Measurements from ENCODE around the gene PLA1A. TPM values are rescaled to one million over a fixed set of nuclear protein-coding genes. Genes with fewer than 3 reads are reported as not detected.

The PLA1A gene
- total and polyA plus RNA-seq, 10 of the 15 experiments (the other 5 are each of a cell fraction or from before 2014, with no cell fraction given): 2.9 to 106 (median 4.8) TPM

DNA sequence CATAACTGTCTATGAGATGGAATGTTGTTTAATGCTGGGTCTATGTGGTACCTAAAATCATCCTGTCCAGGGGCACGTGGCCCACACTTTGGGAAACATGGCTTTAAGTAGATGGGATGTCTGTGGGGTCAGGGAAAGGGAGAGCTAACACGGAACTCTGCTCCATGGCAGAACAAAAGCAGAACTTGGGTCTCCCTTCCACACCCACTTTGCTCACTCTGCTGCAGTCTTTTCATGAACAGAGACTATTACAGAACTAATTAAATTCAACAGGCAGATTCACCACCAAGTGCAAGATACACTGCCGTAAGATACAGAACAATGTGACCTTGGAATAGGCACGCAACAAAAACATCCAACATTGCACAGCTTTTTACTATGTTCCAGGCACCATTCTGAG, 34.5 kb downstream of the PLA1A start:
- no peak overlapping the region for H3K4me2 ChIP-seq (ENCODE audit: control insufficient read depth, insufficient read depth)
- no TSS peak for BruUV-seq (replicated peaks)
- H3K27ac ChIP-seq (ENCODE audit: control insufficient read depth, insufficient read depth): no peak overlapping the region
- H3K9ac ChIP-seq (ENCODE audit: control insufficient read depth, insufficient read depth, low read length): no peak overlapping the region
- no peaks in the 10 kb centered on the region for H3K9me3 ChIP-seq (replicated peaks; ENCODE audit: control insufficient read depth, insufficient read depth, low read length)
- RAD21 ChIA-PET (ENCODE audit: unreplicated experiment): interaction anchor here (1.0 to 7.8 kb wide), 2 partner anchors 31 to 133 kb away, joined by 3 to 103 read pairs; no protein-coding TSS in a partner anchor
- H2AFZ ChIP-seq (ENCODE audit: control insufficient read depth, low read depth, low read length): no peak overlapping the region
- no peaks in the 10 kb centered on the region for H3K27me3 ChIP-seq (replicated peaks in 1 of 2; ENCODE audit: control insufficient read depth in 2 of 2, insufficient read depth in 2 of 2, low read length in 1 of 2)
- no peak for TF ChIP-seq LARP7 (IDR thresholded peaks at IDR 0.05)
- TF ChIP-seq, protein P1, sequence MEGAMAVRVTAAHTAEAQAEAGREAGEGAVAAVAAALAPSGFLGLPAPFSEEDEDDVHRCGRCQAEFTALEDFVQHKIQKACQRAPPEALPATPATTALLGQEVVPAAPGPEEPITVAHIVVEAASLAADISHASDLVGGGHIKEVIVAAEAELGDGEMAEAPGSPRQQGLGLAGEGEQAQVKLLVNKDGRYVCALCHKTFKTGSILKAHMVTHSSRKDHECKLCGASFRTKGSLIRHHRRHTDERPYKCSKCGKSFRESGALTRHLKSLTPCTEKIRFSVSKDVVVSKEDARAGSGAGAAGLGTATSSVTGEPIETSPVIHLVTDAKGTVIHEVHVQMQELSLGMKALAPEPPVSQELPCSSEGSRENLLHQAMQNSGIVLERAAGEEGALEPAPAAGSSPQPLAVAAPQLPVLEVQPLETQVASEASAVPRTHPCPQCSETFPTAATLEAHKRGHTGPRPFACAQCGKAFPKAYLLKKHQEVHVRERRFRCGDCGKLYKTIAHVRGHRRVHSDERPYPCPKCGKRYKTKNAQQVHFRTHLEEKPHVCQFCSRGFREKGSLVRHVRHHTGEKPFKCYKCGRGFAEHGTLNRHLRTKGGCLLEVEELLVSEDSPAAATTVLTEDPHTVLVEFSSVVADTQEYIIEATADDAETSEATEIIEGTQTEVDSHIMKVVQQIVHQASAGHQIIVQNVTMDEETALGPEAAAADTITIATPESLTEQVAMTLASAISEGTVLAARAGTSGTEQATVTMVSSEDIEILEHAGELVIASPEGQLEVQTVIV (IDR thresholded peaks at IDR 0.05; ENCODE audit: borderline replicate concordance, partially characterized antibody): no peak
- H3K79me2 ChIP-seq (ENCODE audit: control insufficient read depth, insufficient read depth, low read length): no peaks in the 10 kb centered on the region
- CTCF ChIA-PET: interaction anchor here (0.9 kb wide), 2 partner anchors 12 to 40 kb away, joined by 3 read pairs; no protein-coding TSS in a partner anchor
- in situ Hi-C loops (cut with MboI): no loop called here
- no peak for FAIRE-seq
- intact Hi-C loops (cut with micrococcal nuclease; ENCODE audit: unreplicated experiment): no loop called here
- SMC1A ChIA-PET (ENCODE audit: uncharacterized antibody, unreplicated experiment): interaction anchor here (9.4 kb wide), 1 partner anchor 31 kb away, joined by 128 read pairs; no protein-coding TSS in a partner anchor
- H3K36me3 ChIP-seq (ENCODE audit: control insufficient read depth in 2 of 2, insufficient read depth in 2 of 2, low read length in 1 of 2): no peaks in the 10 kb centered on the region; a peak in 1 of 4 replicates
- no peak for ATAC-seq
- no peak for DNase-seq (ENCODE audit: low read depth, low spot score)
- 74% methylated on average over 4 of the region's 4 CpGs for WGBS (ENCODE audit: insufficient coverage, insufficient replicate concordance, low lambda C conversion rate, missing lambda C conversion rate)
- H4K20me1 ChIP-seq (ENCODE audit: control insufficient read depth, insufficient read depth): no peaks in the 10 kb centered on the region
- POLR2A ChIA-PET: no interaction called here
- H3K4me3 ChIP-seq: no peak overlapping the region
- peaks cover 38% of the 10 kb centered on the region for H3K4me1 ChIP-seq (ENCODE audit: control insufficient read depth, insufficient read depth, low read length)

DNA sequence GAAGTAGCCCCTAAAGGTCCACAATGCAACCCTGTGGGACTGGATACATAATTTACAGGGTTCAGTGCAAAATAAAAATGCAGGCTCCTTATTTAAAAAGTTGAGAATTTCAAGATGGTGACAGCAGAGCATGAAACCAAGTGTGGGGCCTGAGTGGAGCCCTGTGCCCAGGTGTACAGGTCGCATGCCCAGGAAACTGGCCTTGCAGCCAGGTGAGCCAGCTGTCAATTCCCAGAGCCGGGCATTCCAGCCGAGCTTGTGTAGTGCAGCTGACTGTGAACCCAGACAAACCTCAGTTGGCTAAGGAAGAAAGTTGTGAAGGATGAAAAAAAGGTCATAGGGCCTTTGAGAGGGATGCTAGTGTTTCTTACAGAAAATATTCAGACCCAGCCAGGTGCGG, 35.1 kb downstream of the PLA1A start:
- H3K9ac ChIP-seq (ENCODE audit: control insufficient read depth, insufficient read depth, low read length): no peak overlapping the region
- ChIA-PET SMC1A (ENCODE audit: uncharacterized antibody, unreplicated experiment) (interaction anchor here (9.4 kb wide), 1 partner anchor 31 kb away, joined by 128 read pairs; no protein-coding TSS in a partner anchor), RAD21 (ENCODE audit: unreplicated experiment) (interaction anchor here (1.0 kb wide), 1 partner anchor 134 kb away, joined by 3 read pairs; no protein-coding TSS in a partner anchor), CTCF (interaction anchor here (0.7 to 0.9 kb wide), 2 partner anchors 13 to 39 kb away, joined by 3 read pairs; no protein-coding TSS in a partner anchor), POLR2A (no interaction called here)
- FAIRE-seq (no peak), ATAC-seq (no peak), DNase-seq (ENCODE audit: low read depth, low spot score) (no peak)
- BruUV-seq (replicated peaks): no TSS peak
- no peak overlapping the region for H3K27ac ChIP-seq (ENCODE audit: control insufficient read depth, insufficient read depth)
- H4K20me1 ChIP-seq (ENCODE audit: control insufficient read depth, insufficient read depth): no peaks in the 10 kb centered on the region
- no peak for TF ChIP-seq SIN3A (IDR thresholded peaks at IDR 0.05; ENCODE audit: low read depth, low read length)
- TF ChIP-seq, protein P2, sequence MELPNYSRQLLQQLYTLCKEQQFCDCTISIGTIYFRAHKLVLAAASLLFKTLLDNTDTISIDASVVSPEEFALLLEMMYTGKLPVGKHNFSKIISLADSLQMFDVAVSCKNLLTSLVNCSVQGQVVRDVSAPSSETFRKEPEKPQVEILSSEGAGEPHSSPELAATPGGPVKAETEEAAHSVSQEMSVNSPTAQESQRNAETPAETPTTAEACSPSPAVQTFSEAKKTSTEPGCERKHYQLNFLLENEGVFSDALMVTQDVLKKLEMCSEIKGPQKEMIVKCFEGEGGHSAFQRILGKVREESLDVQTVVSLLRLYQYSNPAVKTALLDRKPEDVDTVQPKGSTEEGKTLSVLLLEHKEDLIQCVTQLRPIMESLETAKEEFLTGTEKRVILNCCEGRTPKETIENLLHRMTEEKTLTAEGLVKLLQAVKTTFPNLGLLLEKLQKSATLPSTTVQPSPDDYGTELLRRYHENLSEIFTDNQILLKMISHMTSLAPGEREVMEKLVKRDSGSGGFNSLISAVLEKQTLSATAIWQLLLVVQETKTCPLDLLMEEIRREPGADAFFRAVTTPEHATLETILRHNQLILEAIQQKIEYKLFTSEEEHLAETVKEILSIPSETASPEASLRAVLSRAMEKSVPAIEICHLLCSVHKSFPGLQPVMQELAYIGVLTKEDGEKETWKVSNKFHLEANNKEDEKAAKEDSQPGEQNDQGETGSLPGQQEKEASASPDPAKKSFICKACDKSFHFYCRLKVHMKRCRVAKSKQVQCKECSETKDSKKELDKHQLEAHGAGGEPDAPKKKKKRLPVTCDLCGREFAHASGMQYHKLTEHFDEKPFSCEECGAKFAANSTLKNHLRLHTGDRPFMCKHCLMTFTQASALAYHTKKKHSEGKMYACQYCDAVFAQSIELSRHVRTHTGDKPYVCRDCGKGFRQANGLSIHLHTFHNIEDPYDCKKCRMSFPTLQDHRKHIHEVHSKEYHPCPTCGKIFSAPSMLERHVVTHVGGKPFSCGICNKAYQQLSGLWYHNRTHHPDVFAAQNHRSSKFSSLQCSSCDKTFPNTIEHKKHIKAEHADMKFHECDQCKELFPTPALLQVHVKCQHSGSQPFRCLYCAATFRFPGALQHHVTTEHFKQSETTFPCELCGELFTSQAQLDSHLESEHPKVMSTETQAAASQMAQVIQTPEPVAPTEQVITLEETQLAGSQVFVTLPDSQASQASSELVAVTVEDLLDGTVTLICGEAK (IDR thresholded peaks at IDR 0.05; ENCODE audit: borderline replicate concordance): no peak
- TF ChIP-seq BMI1 (IDR thresholded peaks at IDR 0.05; ENCODE audit: borderline replicate concordance): no peak
- TF ChIP-seq, protein P3, sequence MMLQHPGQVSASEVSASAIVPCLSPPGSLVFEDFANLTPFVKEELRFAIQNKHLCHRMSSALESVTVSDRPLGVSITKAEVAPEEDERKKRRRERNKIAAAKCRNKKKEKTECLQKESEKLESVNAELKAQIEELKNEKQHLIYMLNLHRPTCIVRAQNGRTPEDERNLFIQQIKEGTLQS (IDR thresholded peaks at IDR 0.05; ENCODE audit: borderline replicate concordance, extremely low read depth, low read depth, low read length): no peak
- no peak for TF ChIP-seq KLF5 (IDR thresholded peaks at IDR 0.05; ENCODE audit: partially characterized antibody)
- 85% methylated on average over 4 of the region's 4 CpGs for WGBS (ENCODE audit: insufficient coverage, insufficient replicate concordance, low lambda C conversion rate, missing lambda C conversion rate)
- no peaks in the 10 kb centered on the region for H3K9me3 ChIP-seq (replicated peaks; ENCODE audit: control insufficient read depth, insufficient read depth, low read length)
- no peaks in the 10 kb centered on the region; a peak in 1 of 4 replicates for H3K36me3 ChIP-seq (ENCODE audit: control insufficient read depth in 2 of 2, insufficient read depth in 2 of 2, low read length in 1 of 2)
- no peak overlapping the region for H3K4me2 ChIP-seq (ENCODE audit: control insufficient read depth, insufficient read depth)
- H3K79me2 ChIP-seq (ENCODE audit: control insufficient read depth, insufficient read depth, low read length): no peaks in the 10 kb centered on the region
- H3K4me3 ChIP-seq: no peak overlapping the region
- intact Hi-C loops (cut with micrococcal nuclease; ENCODE audit: unreplicated experiment): no loop called here
- no peak overlapping the region for H2AFZ ChIP-seq (ENCODE audit: control insufficient read depth, low read depth, low read length)
- H3K4me1 ChIP-seq (ENCODE audit: control insufficient read depth, insufficient read depth, low read length): peaks cover 38% of the 10 kb centered on the region
- H3K27me3 ChIP-seq (replicated peaks in 1 of 2; ENCODE audit: control insufficient read depth in 2 of 2, insufficient read depth in 2 of 2, low read length in 1 of 2): no peaks in the 10 kb centered on the region
- in situ Hi-C loops (cut with MboI): no loop called here

Measured in GM12878 (cell line).